Chondrocyte (in vitro differentiated cells): ENCODE data around the gene TST. TPM values are rescaled to one million over a fixed set of nuclear protein-coding genes. Genes with fewer than 3 reads are reported as not detected.
A peak's percentile ranks its signal among the peaks of the same experiment; 100 is the strongest.

Source experiments
- DNase-seq: peaks from one replicate; pipeline ENCODE4 v3.0.0; 2021; ENCODE audit warnings: mixed read lengths, low spot score
- H3K27ac Mint-ChIP-seq: one replicate; pipeline ENCODE4 v1.8.0; 2021; ENCODE audit warnings: mild to moderate bottlenecking, moderate library complexity, mixed read lengths; ENCODE audit not compliant: unreplicated experiment
- H3K27me3 Mint-ChIP-seq: 2 replicates; pipeline ENCODE4 v1.8.0; 2021; ENCODE audit warnings: low read depth, mixed read lengths
- H3K36me3 Mint-ChIP-seq: 2 replicates; pipeline ENCODE4 v1.8.0; 2021; ENCODE audit warnings: low read depth, mixed read lengths
- H3K4me1 Mint-ChIP-seq: 2 replicates; pipeline ENCODE4 v1.8.0; 2021; ENCODE audit warnings: low read depth, mild to moderate bottlenecking, mixed read lengths
- H3K4me3 Mint-ChIP-seq: one replicate; pipeline ENCODE4 v1.8.0; 2021; ENCODE audit warnings: mild to moderate bottlenecking, moderate library complexity, mixed read lengths; ENCODE audit not compliant: unreplicated experiment
- H3K9me3 Mint-ChIP-seq: 2 replicates; pipeline ENCODE4 v1.8.0; 2021; ENCODE audit warnings: low read depth, mixed read lengths
- long read RNA-seq: library from polyadenylated mRNA; stranded (forward); transcript quantifications from one replicate; pipeline ENCODE4 v2.0.0, GENCODE V29; 2021
- total RNA-seq: library from RNA; stranded (reverse); gene quantifications from 3 replicates; pipeline ENCODE4 v1.2.1, GENCODE V29; 2021
- TF ChIP-seq, protein P1 (sequence below): fragments of 200-600 bp; sonication (generic); IDR thresholded peaks from 2 replicates; pipeline ENCODE4 v1.5.0; 2021; ENCODE audit warnings: antibody characterized with exemption, mild to moderate bottlenecking, moderate library complexity

Gene TST
- total RNA-seq: 17.8 to 25.3 TPM (median 24.9 TPM) in 3 replicates
- long read RNA-seq, transcript TST-201 (3 exons, 1,211 nt): major isoform, 6 of 11 reads
- long read RNA-seq, partial matches to known transcripts: 0 of 11 reads
- long read RNA-seq, other reads (novel, unspliced or antisense): 1 of 11 reads

DNA sequence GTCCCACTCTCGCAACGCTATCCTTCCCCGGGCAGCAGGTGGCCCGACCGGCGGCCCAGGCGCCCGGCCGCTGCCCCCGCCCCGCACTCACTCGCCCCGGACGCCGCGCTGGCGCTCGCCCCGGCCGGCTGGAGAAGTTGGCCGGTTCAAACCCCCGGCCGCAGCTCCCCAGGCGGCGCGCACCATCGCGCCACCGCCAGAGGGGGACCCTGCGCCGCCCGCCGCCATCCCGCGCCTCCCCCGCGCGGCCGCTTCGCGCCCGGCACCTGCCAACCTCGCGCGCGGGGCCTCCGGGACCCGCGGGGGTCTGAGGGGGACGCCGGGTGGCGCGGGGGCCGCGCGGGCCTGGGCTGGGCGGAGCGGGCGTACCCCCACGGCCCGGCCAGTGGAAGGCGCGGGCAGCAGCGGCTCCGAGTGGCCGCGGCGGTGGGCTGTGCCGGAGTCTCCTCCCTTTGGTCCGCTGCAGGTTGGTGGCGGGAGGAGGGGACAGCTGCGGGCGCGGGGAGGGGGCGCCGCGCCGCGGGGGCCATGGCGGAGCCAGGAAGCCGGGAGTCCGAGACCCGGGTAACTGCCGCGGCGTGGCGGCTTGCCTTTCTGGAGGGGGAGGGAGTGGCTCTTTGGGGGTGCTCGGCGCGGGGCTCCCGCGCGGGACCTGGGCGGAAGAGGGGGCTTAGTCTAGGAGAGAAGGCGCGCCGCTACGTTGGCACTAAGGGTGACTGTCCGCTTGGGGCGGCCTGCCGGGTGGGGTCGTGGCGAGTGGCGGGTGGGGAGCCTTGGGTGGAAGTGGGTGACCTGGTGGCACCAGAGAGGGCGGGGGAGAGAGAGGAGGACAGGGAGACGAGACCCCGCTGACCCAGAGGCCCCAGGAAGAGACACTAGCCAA is at the start of gene TST, which contains the start of gene MPST:
Gene TST, minus strand, starts transcription at position 139 of the 883 bp plus-strand sequence. CDS start 715 bp downstream, outside the sequence.
Gene MPST, plus strand, starts transcription at position 434 of the 883 bp plus-strand sequence. Its CDS starts 95 bp downstream, at position 529.
- peak within 1 kb of the TSS; percentile 94 for H3K4me3 Mint-ChIP-seq
- H3K4me1 Mint-ChIP-seq: peaks cover 24% of the 10 kb centered on the region
- TF ChIP-seq, protein P1, sequence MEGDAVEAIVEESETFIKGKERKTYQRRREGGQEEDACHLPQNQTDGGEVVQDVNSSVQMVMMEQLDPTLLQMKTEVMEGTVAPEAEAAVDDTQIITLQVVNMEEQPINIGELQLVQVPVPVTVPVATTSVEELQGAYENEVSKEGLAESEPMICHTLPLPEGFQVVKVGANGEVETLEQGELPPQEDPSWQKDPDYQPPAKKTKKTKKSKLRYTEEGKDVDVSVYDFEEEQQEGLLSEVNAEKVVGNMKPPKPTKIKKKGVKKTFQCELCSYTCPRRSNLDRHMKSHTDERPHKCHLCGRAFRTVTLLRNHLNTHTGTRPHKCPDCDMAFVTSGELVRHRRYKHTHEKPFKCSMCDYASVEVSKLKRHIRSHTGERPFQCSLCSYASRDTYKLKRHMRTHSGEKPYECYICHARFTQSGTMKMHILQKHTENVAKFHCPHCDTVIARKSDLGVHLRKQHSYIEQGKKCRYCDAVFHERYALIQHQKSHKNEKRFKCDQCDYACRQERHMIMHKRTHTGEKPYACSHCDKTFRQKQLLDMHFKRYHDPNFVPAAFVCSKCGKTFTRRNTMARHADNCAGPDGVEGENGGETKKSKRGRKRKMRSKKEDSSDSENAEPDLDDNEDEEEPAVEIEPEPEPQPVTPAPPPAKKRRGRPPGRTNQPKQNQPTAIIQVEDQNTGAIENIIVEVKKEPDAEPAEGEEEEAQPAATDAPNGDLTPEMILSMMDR: peak; percentile 26
- peaks cover 2% of the 10 kb centered on the region for H3K36me3 Mint-ChIP-seq
- H3K27ac Mint-ChIP-seq: peak within 1 kb of the TSS; percentile 89
- no peaks in the 10 kb centered on the region for H3K27me3 Mint-ChIP-seq
- no peak for DNase-seq
- no peaks in the 10 kb centered on the region for H3K9me3 Mint-ChIP-seq

DNA sequence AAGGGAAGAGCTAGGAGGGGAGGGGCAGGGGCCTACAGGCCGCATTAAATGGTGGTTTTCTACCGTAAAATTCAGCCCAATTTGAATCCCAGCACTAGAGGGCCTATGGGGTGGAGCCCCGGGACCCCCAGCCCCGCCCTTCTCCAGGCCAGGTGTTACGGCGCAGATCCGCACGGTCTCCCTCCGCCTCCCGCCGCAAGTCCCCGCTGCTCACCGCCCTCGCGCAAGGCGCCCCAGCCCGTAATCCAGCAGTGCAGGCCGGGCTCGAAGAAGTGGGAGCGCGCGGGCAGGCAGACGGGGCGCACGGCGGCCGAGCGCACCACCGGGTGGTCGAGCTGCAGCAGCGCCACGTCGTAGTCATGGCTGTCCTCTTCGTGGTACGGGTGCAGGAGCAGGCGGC is 49.6 kb upstream of the TST start:
- no peaks in the 10 kb centered on the region for H3K36me3 Mint-ChIP-seq

DNA sequence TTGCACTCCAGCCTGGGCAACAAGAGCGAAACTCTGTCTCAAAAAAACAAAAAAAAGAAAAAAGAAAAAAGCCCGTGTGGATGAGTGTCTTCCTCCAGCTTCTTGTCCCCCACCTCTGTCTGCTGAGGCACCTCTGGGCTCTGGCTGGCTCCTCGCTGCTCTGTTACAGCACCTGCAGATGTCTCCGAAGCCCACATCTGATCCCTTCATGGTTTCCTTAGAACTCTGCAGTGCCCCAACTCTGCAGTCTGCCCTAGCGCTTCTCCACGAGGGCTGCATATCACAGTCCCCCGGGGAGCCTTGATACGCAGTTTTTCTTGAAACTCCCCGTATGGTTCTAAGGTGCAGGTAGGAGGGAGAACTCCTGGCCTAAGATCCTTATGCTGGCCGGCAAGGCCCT is 48.2 kb upstream of the TST start:
- Mint-ChIP-seq H3K9me3 (no peaks in the 10 kb centered on the region), H3K4me1 (no peaks in the 10 kb centered on the region), H3K27me3 (peaks cover 30% of the 10 kb centered on the region), H3K36me3 (no peaks in the 10 kb centered on the region), H3K27ac (no peak overlapping the region), H3K4me3 (no peak overlapping the region)
- DNase-seq: no peak
- TF ChIP-seq, protein P1: no peak

More for the DNA sequence above, 49.6 kb upstream of the TST start:
- peaks cover 30% of the 10 kb centered on the region for H3K27me3 Mint-ChIP-seq
- H3K4me1 Mint-ChIP-seq: no peaks in the 10 kb centered on the region
- H3K4me3 Mint-ChIP-seq: no peak overlapping the region
- TF ChIP-seq, protein P1: no peak
- H3K9me3 Mint-ChIP-seq: no peaks in the 10 kb centered on the region
- no peak for DNase-seq
- no peak overlapping the region for H3K27ac Mint-ChIP-seq

DNA sequence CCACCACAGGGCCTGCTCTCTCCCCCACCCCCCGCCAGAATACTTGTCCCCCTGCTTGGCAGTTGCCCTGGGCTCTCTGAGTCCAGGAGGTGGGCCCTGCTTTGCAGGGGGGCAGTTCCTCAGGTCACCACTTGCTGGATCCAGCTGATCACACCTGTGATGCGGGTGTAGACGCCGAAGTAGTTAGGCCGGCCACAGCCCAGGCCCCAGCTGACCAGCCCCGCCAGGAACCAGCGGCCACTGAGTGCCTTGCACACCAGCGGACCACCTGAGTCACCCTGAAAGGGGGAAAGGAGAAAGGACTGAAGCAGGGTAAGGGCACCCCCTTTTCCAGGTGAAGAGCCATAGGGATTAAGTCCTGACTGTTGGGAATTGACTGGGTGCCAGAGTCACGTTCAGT is 46.7 kb upstream of the TST start:
- TF ChIP-seq, protein P1: no peak
- DNase-seq: no peak
- Mint-ChIP-seq H3K27ac (no peak overlapping the region), H3K9me3 (no peaks in the 10 kb centered on the region), H3K27me3 (peaks cover 30% of the 10 kb centered on the region), H3K4me1 (no peaks in the 10 kb centered on the region), H3K4me3 (no peak overlapping the region), H3K36me3 (peaks cover 2% of the 10 kb centered on the region)

DNA sequence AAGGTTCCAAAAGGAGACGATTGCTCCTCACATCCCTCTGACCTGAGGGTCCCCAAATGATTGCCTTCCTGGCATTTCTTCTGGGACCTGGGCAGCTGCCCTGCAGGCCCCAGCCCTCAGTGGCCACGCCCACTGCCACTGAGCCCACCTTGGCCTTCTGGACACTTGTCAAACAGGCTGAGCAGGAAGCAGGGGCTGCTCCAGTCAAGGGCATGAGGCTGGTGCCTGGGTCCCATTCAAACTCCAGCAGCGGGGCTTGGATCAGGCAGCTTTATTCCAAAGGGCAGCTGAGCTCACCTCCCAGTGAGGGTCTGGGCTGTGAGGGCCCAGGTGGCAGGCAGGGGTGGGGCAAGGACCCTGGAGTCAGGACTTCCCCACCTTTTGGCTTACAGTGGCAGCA is 45.9 kb upstream of the TST start:
- no peak overlapping the region for H3K4me3 Mint-ChIP-seq

More for the DNA sequence above, 45.9 kb upstream of the TST start:
- TF ChIP-seq, protein P1: no peak
- Mint-ChIP-seq H3K36me3 (peaks cover 3% of the 10 kb centered on the region), H3K4me1 (no peaks in the 10 kb centered on the region), H3K27ac (no peak overlapping the region), H3K27me3 (peaks cover 29% of the 10 kb centered on the region), H3K9me3 (no peaks in the 10 kb centered on the region)
- no peak for DNase-seq
